Muscle layer of duodenum (tissue), 2 donors: ENCODE results near the gene MS4A15.

Experiments used
- H3K27ac ChIP-seq: one replicate; pipeline ENCODE4 v1.7.0; 2013; ENCODE audit warnings: mild to moderate bottlenecking, low read length
- H3K27me3 ChIP-seq: one replicate; pipeline ENCODE4 v1.7.0; 2013; ENCODE audit warnings: low read depth, mild to moderate bottlenecking, control low read depth, low read length
- H3K36me3 ChIP-seq, 2 donors: one replicate each; pipeline ENCODE4 v1.7.0; 2013; ENCODE audit warnings: low read length in 2 of 2, control low read depth in 1 of 2, mild to moderate bottlenecking in 1 of 2; ENCODE audit not compliant: insufficient read depth in 2 of 2, control insufficient read depth in 1 of 2
- H3K4me1 ChIP-seq, 2 donors: one replicate each; pipeline ENCODE4 v1.7.0; 2013; ENCODE audit warnings: low read length in 2 of 2, mild to moderate bottlenecking in 2 of 2, control low read depth in 1 of 2, moderate library complexity in 1 of 2; ENCODE audit not compliant: insufficient read depth in 2 of 2, control insufficient read depth in 1 of 2
- H3K4me3 ChIP-seq, 2 donors: one replicate each; pipeline ENCODE4 v1.7.0; 2013; ENCODE audit warnings: low read length in 2 of 2, low read depth in 1 of 2, mild to moderate bottlenecking in 1 of 2
- H3K9me3 ChIP-seq, 2 donors: one replicate each; pipeline ENCODE4 v1.7.0; 2013; ENCODE audit warnings: low read length in 2 of 2, control low read depth in 1 of 2, mild to moderate bottlenecking in 1 of 2; ENCODE audit not compliant: control insufficient read depth in 1 of 2
- donor health status: healthy.

The MS4A15 gene

DNA sequence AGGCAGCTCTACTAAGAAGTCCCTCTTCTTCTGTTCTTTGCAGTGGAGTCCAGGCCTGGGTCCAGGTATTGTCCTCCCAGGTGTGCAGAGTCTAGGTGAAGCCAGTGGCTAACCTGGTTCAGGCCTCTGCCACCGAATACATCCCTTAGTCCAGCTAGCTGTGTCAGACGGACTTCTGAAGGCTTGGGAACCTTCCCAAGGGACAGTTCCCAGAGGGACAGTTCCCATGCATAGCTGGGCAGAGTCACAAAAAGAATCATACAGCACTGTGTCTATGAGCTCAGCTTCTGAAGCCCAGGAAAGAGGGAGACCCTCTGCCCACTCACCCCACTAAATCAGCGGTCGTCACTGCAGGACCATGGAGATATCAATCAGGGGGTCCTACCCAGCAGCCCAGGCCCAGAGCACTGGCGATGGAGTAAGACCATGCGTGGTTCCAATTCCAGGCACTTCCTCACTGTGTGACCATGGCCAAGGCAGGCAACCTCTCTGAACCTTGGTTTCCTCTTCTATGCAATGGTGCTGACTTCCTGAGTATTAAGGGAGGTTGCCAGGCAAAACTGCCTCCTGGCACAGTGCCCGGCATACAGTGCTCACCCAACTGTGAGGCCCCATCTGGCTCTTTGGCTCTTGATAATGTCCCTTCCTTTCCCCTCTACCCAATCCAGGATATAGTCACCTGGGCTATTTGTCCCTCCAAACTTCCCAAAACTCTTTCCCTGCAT is 31.9 kb downstream of the MS4A15 start:
- Histone ChIP-seq H3K27ac (no peak overlapping the region), H3K4me1 (peaks cover 0 to 23% of the 10 kb centered on the region in 2 donors), H3K4me3 (no peak overlapping the region)

GRCh38 chr11:60790726-60791125 is 34.1 kb downstream of the MS4A15 start:
- Histone ChIP-seq H3K27me3 (no peaks in the 10 kb centered on the region), H3K27ac (no peak overlapping the region), H3K36me3 (no peaks in the 10 kb centered on the region), H3K4me1 (peaks cover 0 to 14% of the 10 kb centered on the region in 2 donors), H3K9me3 (no peaks in the 10 kb centered on the region), H3K4me3 (no peak overlapping the region)

More for the DNA sequence above, 31.9 kb downstream of the MS4A15 start:
- H3K36me3 ChIP-seq: no peaks in the 10 kb centered on the region
- H3K9me3 ChIP-seq: no peaks in the 10 kb centered on the region
- no peaks in the 10 kb centered on the region for H3K27me3 ChIP-seq

DNA sequence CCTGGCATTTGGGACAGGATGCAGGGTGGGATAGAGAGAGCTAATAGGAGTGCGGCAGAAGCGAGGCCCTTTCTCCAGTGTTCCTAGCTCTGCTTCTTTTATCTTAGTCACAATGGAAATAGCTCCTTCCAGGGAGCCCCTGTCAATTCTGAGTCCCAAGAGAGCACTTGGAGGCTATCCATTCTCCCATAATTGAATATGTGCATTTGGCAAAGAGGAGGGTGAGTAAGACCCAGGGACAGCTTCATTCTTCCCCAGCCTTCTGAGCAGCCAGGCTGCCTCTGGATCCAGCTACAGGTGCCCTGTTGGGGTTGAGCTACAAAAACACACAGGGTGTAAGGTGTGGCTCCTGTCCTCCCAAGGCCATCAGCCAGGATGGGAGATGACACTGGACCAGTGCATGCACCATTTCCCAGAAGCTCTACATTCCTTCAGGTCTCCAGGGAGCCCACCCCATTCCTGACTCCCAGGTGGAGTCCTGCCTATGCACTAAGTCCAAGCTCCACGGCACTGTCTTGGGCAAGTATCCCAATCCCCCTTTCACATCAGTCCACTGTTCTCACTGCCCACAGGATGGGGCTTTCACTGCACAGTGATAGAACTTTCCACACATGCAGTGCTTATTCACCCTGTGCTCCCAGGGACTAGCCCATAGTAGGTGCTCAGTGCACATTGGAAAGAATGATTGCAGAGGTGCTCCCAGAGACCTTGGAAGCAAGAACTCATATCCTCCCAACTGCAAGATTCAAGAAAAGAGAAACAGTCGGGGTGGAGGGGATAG is 34.7 kb downstream of the MS4A15 start:
- Histone ChIP-seq H3K27ac (no peak overlapping the region), H3K36me3 (no peaks in the 10 kb centered on the region), H3K27me3 (no peaks in the 10 kb centered on the region), H3K9me3 (no peaks in the 10 kb centered on the region), H3K4me1 (peaks cover 0 to 9% of the 10 kb centered on the region in 2 donors), H3K4me3 (no peak overlapping the region)

- no peak overlapping the region for H3K4me3 ChIP-seq
- H3K27ac ChIP-seq: no peak overlapping the region
- no peaks in the 10 kb centered on the region for H3K27me3 ChIP-seq
- no peaks in the 10 kb centered on the region for H3K36me3 ChIP-seq
- H3K9me3 ChIP-seq: no peaks in the 10 kb centered on the region
- H3K4me1 ChIP-seq: no peaks in the 10 kb centered on the region
Measured at GRCh38 chr11:60792521-60792920, 35.9 kb downstream of the MS4A15 start.

DNA sequence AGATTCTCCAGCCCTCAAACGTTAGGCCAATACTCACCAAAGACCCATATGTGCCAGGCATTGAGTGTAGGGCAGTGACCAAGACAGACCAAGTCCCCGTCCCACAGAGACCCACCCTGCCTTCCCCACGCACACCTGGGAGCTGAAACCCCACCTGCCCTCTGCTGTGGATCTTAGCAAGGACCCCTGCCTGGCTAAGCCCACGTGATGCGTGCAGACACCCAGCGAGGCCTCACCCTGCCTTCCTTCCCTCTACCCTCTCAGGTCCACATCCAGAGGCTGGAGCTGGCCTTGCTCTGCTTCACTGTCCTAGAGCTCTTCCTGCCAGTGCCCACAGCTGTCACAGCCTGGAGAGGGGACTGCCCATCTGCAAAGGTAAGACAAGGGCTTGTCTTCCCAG is 38.6 kb downstream of the MS4A15 start:
- Histone ChIP-seq H3K9me3 (no peaks in the 10 kb centered on the region), H3K36me3 (no peaks in the 10 kb centered on the region), H3K27ac (no peak overlapping the region), H3K27me3 (no peaks in the 10 kb centered on the region), H3K4me3 (no peak overlapping the region), H3K4me1 (no peaks in the 10 kb centered on the region)

DNA sequence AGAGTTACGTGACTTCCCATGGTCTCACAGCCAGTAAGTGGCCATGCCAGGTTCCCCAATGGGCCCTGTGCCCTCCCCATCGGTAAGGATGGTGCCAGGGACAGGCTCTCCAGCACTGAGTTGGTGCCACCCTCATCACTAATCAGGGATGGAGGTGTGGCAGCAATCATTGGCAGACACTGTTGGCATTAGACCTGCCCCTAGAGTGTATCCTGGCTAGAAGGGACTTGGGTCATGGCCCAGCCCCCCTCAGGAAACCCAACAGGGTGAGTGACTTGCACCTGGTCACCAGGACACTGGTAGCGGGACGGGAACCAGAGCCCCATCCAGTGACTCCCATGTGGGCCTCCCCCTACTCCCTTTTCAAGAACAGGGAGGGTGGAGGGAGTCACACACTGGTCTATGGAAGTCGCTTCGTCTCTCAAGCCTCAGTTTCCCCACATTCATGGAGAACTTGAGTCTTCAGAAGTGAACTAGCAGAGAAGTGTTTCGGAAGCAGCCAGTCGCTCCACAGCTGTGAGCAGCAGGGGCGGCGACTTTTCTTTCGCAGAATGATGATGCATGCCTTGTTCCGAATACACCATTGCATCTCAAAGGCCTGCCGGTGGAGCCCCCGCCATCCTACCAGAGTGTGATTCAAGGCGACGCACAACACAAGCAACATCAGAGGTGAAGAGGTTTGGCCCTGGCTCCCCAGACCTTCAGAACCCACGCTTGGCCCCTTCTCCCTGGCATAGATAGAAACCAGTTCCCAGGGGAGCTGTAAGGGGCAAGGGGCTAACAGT is 41.4 kb downstream of the MS4A15 start:
- Histone ChIP-seq H3K36me3 (no peaks in the 10 kb centered on the region), H3K9me3 (no peaks in the 10 kb centered on the region), H3K4me1 (no peaks in the 10 kb centered on the region), H3K27ac (no peak overlapping the region), H3K27me3 (no peaks in the 10 kb centered on the region), H3K4me3 (no peak overlapping the region)

- Histone ChIP-seq H3K4me3 (no peak overlapping the region), H3K36me3 (no peaks in the 10 kb centered on the region), H3K9me3 (no peaks in the 10 kb centered on the region), H3K27me3 (no peaks in the 10 kb centered on the region), H3K4me1 (no peaks in the 10 kb centered on the region), H3K27ac (no peak overlapping the region)
Measured at GRCh38 chr11:60798631-60799030, 42.0 kb downstream of the MS4A15 start.

- Histone ChIP-seq H3K4me1 (no peaks in the 10 kb centered on the region), H3K27ac (no peak overlapping the region), H3K9me3 (no peaks in the 10 kb centered on the region), H3K27me3 (no peaks in the 10 kb centered on the region), H3K4me3 (no peak overlapping the region), H3K36me3 (no peaks in the 10 kb centered on the region)
Measured at GRCh38 chr11:60801194-60801593, 44.5 kb downstream of the MS4A15 start.

- no peaks in the 10 kb centered on the region for H3K4me1 ChIP-seq
- no peaks in the 10 kb centered on the region for H3K27me3 ChIP-seq
- H3K4me3 ChIP-seq: no peak overlapping the region
- no peaks in the 10 kb centered on the region for H3K9me3 ChIP-seq
- no peaks in the 10 kb centered on the region for H3K36me3 ChIP-seq
- H3K27ac ChIP-seq: no peak overlapping the region
Measured at GRCh38 chr11:60803273-60803936, 46.7 kb downstream of the MS4A15 start.

DNA sequence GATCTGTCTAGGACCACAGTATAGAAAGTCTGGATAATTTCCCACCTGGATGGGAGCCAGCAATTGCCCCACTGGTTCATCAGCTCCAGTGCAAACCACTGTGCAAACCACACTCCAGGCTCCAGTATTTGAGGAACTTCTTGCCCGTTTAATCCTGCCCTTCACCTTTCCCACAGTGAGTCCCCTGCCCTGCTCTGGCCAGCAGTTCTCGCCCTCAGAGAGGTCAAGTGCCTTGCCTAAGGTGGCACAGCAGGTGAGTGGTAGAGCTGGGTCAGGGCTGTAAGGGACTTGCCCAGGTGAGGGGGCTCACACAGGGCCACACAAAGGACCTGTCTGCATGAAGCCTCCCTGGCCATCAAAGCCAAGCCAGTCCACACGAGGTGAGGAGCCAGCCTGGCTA is 52.6 kb downstream of the MS4A15 start:
- H3K36me3 ChIP-seq: no peaks in the 10 kb centered on the region
- no peaks in the 10 kb centered on the region for H3K9me3 ChIP-seq
- H3K27me3 ChIP-seq: no peaks in the 10 kb centered on the region
- H3K4me1 ChIP-seq: no peaks in the 10 kb centered on the region
- H3K4me3 ChIP-seq: no peak overlapping the region
- no peak overlapping the region for H3K27ac ChIP-seq

DNA sequence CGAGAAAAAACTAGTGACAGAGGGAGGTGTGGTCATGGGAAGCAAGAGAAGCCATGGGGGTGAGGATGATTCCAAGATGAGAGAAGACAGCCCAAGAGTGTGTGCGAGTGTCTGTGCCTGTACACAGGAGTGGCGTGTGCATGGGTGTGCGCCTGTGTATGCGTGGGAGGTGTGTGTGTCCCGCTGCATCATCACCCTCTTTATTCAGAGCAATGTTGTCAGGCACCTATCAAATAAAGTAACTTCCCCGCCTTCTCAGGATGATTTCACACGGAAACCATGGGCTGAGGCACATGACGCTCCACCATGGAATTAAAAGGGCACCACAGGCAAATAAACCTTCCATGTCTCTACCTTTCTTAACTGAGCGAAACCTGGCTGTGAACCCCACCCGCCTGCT is 53.0 kb downstream of the MS4A15 start:
- Histone ChIP-seq H3K27ac (no peak overlapping the region), H3K27me3 (no peaks in the 10 kb centered on the region), H3K36me3 (no peaks in the 10 kb centered on the region), H3K4me1 (no peaks in the 10 kb centered on the region), H3K9me3 (no peaks in the 10 kb centered on the region), H3K4me3 (no peak overlapping the region)
